Mesendoderm (in vitro differentiated cells): ENCODE data around the gene FAM184B.

ENCODE experiments used
- DNase-seq: peaks from one replicate; pipeline ENCODE4 v3.0.0; 2013
- H2AK5ac ChIP-seq: 2 replicates; pipeline ENCODE4 v1.6.1; 2013; ENCODE audit warnings: low read length, inconsistent platforms
- H2BK120ac ChIP-seq: 2 replicates; pipeline ENCODE4 v1.6.1; 2013; ENCODE audit warnings: low read depth, mild to moderate bottlenecking, low read length, moderate library complexity, mixed read lengths
- H2BK15ac ChIP-seq: replicated peaks from 2 replicates; pipeline ENCODE4 v1.6.1; 2013; ENCODE audit warnings: low read depth, mild to moderate bottlenecking, moderate library complexity
- H2BK5ac ChIP-seq: 2 replicates; pipeline ENCODE4 v1.6.1; 2013; ENCODE audit warnings: low read length, inconsistent platforms
- H3K18ac ChIP-seq: 2 replicates; pipeline ENCODE4 v1.6.1; 2013; ENCODE audit warnings: mild to moderate bottlenecking, low read length, mixed read lengths
- H3K23ac ChIP-seq: one replicate; pipeline ENCODE4 v1.6.1; 2013; ENCODE audit warnings: low read length
- H3K27ac ChIP-seq: 2 replicates; pipeline ENCODE4 v1.5.1; 2013; ENCODE audit warnings: low read depth, mild to moderate bottlenecking, inconsistent platforms, low read length, moderate library complexity
- H3K27me3 ChIP-seq: 2 replicates; pipeline ENCODE4 v1.6.1; 2013; ENCODE audit warnings: low read length, control low read depth, mild to moderate bottlenecking, inconsistent platforms; ENCODE audit not compliant: insufficient read depth, poor library complexity
- H3K36me3 ChIP-seq: 2 replicates; pipeline ENCODE4 v1.6.1; 2013; ENCODE audit warnings: low read length, inconsistent platforms; ENCODE audit not compliant: control insufficient read depth, insufficient read depth
- H3K4ac ChIP-seq: one replicate; pipeline ENCODE4 v1.6.1; 2013; ENCODE audit warnings: low read depth, mild to moderate bottlenecking, low read length, moderate library complexity
- H3K4me1 ChIP-seq: 2 replicates; pipeline ENCODE4 v1.6.1; 2013; ENCODE audit warnings: low read depth, low read length, inconsistent platforms; ENCODE audit not compliant: control insufficient read depth
- H3K4me2 ChIP-seq: 2 replicates; pipeline ENCODE4 v1.6.1; 2013; ENCODE audit warnings: low read length
- H3K4me3 ChIP-seq: 2 replicates; pipeline ENCODE4 v1.5.1; 2013; ENCODE audit warnings: mild to moderate bottlenecking, low read length
- H3K56ac ChIP-seq: one replicate; pipeline ENCODE4 v1.6.1; 2013; ENCODE audit warnings: low read length
- H3K79me1 ChIP-seq: 2 replicates; pipeline ENCODE4 v1.6.1; 2013; ENCODE audit warnings: low read length, inconsistent platforms
- H3K79me2 ChIP-seq: 2 replicates; pipeline ENCODE4 v1.6.1; 2013; ENCODE audit warnings: mild to moderate bottlenecking, low read length; ENCODE audit not compliant: control insufficient read depth, insufficient read depth
- H3K9ac ChIP-seq: 2 replicates; pipeline ENCODE4 v1.6.1; 2013; ENCODE audit warnings: low read length, inconsistent platforms
- H4K5ac ChIP-seq: one replicate; pipeline ENCODE4 v1.6.1; 2013; ENCODE audit warnings: low read length
- H4K8ac ChIP-seq: one replicate; pipeline ENCODE4 v1.6.1; 2013; ENCODE audit warnings: low read depth, mild to moderate bottlenecking, control low read depth, low read length, moderate library complexity
- WGBS: extraction: QIAGEN DNeasy Blood & Tissue Kit; methylation state at CpG from one replicate; pipeline ENCODE4 v1.1.7; 2013; ENCODE audit warnings: low lambda C conversion rate, missing lambda C conversion rate; ENCODE audit not compliant: insufficient coverage; ENCODE audit errors: extremely low coverage; 5-methylcytosine and 5-hydroxymethylcytosine counted together

The FAM184B gene

GRCh38 chr4:17623451-17624001 is 157.9 kb downstream of the FAM184B start:
- no peak for DNase-seq
- no peak overlapping the region for H3K4me3 ChIP-seq
- no peak overlapping the region for H2BK15ac ChIP-seq
- no peaks in the 10 kb centered on the region for H3K4me1 ChIP-seq
- no CpG with 5 or more reads among the region's 7 CpGs for WGBS
- H4K5ac ChIP-seq, result no peak overlapping the region
- no peak overlapping the region for H3K4me2 ChIP-seq
- H4K8ac ChIP-seq, result no peak overlapping the region
- H3K56ac ChIP-seq, result no peak overlapping the region
- H2BK120ac ChIP-seq, result no peak overlapping the region
- H3K79me1 ChIP-seq, result peaks cover 12% of the 10 kb centered on the region
- peaks cover 23% of the 10 kb centered on the region for H3K36me3 ChIP-seq
- H3K79me2 ChIP-seq, result peaks cover 10% of the 10 kb centered on the region
- H3K9ac ChIP-seq, result no peak overlapping the region
- no peak overlapping the region for H3K27ac ChIP-seq
- H3K18ac ChIP-seq, result no peak overlapping the region
- H3K27me3 ChIP-seq, result no peaks in the 10 kb centered on the region
- H2AK5ac ChIP-seq, result no peak overlapping the region
- H3K23ac ChIP-seq, result no peak overlapping the region
- no peak overlapping the region for H3K4ac ChIP-seq
- no peak overlapping the region for H2BK5ac ChIP-seq

DNA sequence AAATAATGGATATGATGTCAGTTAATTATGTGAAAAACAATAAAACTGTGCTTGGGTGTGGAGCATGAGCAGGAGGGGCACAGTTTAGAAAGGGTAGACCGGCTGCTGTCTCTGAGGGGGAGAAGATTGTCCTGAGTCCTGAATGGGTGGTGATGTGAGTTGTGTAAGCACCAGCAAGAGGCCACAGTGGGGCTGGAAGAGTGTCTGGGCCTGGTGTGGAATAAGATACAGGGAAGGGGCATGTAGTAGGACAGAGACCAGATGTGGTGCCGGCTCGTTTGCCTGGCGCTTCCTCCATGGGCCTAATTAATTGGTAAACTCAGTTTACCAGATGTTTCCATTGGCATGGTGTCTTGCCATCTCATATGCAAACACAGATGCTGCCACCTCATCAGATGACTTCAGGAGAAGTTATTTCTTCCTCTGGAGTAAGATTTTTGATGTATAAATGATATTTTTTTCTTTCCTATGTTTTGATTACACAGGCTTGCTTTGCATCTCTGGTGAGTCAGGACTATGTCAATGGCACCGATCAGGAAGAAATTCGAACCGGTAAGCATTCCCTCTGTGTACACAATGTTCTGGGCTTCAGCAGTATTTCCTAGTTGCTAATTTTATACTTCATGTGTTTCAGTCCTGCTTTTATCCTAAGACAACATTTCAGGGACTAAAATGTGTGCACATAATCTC is 161.9 kb downstream of the FAM184B start:
- Histone ChIP-seq H3K27me3 (no peaks in the 10 kb centered on the region), H2BK5ac (no peak overlapping the region), H3K4me3 (no peak overlapping the region), H3K79me1 (peaks cover 20% of the 10 kb centered on the region), H4K5ac (no peak overlapping the region), H2BK120ac (no peak overlapping the region), H3K4me1 (no peaks in the 10 kb centered on the region), H3K27ac (no peak overlapping the region), H3K4ac (no peak overlapping the region), H3K56ac (no peak overlapping the region), H3K4me2 (no peak overlapping the region), H2BK15ac (no peak overlapping the region), H2AK5ac (no peak overlapping the region), H3K23ac (no peak overlapping the region), H3K79me2 (peaks cover 43% of the 10 kb centered on the region), H3K36me3 (peaks cover 14% of the 10 kb centered on the region), H4K8ac (no peak overlapping the region), H3K9ac (no peak overlapping the region), H3K18ac (no peak overlapping the region)
- DNase-seq, result no peak
- WGBS, result no CpG with 5 or more reads among the region's 7 CpGs

DNA sequence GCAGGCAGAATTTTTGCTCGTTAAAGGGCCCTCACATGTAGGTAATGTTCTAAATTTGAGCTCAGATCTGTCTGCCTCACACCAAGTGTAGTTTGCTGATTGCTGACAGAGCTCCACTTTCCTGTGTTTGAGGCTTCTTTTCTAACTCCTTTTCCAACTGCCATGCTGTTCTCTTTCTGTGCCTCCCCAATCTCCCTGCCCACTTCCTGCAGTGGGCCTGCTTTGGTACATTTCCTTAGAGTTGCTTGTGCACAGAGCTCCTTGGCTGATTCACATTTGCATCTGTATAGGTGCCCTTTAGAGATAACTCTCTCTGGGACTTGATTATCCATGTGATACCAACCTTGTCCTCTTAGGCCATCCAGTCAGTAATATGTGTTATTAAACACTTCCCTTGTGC is 162.5 kb downstream of the FAM184B start:
- no CpG with 5 or more reads among the region's 1 CpG for WGBS
- H3K36me3 ChIP-seq, result peaks cover 14% of the 10 kb centered on the region
- no peak for DNase-seq
- H3K4me3 ChIP-seq, result no peak overlapping the region
- H2BK15ac ChIP-seq, result no peak overlapping the region
- H3K27me3 ChIP-seq, result no peaks in the 10 kb centered on the region
- no peak overlapping the region for H2AK5ac ChIP-seq
- H3K4ac ChIP-seq, result no peak overlapping the region
- no peak overlapping the region for H3K27ac ChIP-seq
- H3K79me1 ChIP-seq, result peaks cover 20% of the 10 kb centered on the region
- no peak overlapping the region for H4K8ac ChIP-seq
- H3K4me2 ChIP-seq, result no peak overlapping the region
- no peak overlapping the region for H4K5ac ChIP-seq
- H3K79me2 ChIP-seq, result peaks cover 44% of the 10 kb centered on the region
- H3K4me1 ChIP-seq, result no peaks in the 10 kb centered on the region
- no peak overlapping the region for H3K18ac ChIP-seq
- no peak overlapping the region for H2BK5ac ChIP-seq
- H3K9ac ChIP-seq, result no peak overlapping the region
- no peak overlapping the region for H3K23ac ChIP-seq
- H2BK120ac ChIP-seq, result no peak overlapping the region
- no peak overlapping the region for H3K56ac ChIP-seq

DNA sequence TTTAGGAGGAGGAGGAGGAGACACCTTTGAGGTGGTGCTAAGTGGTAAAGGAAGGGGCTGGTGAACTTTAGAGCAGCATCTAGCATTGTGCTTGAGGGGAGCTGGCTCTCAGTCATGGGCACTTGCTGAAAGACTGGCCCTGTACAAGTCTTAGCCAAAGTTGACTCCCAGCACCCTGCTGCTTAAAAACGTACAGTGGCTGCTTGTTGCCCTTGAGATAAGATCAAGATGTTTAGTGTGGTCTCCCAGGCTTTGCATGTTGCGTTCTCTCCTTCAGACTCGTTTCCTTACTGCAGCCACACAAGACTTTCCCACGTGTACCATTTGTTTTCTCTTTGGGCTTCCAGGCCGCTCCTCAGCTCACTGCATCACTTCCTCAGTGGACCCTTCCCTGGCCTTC is 165.1 kb downstream of the FAM184B start:
- DNase-seq, result no peak
- Histone ChIP-seq H3K4ac (no peak overlapping the region), H3K79me2 (peaks cover 44% of the 10 kb centered on the region), H4K8ac (no peak overlapping the region), H2BK5ac (no peak overlapping the region), H3K18ac (no peak overlapping the region), H3K56ac (no peak overlapping the region), H3K27ac (no peak overlapping the region), H2BK15ac (no peak overlapping the region), H3K79me1 (peaks cover 20% of the 10 kb centered on the region), H3K23ac (no peak overlapping the region), H2BK120ac (no peak overlapping the region), H3K4me3 (no peak overlapping the region), H4K5ac (no peak overlapping the region), H3K27me3 (no peaks in the 10 kb centered on the region), H3K9ac (no peak overlapping the region), H3K36me3 (peaks cover 4% of the 10 kb centered on the region), H2AK5ac (no peak overlapping the region), H3K4me2 (peak overlapping the region; percentile 13), H3K4me1 (no peaks in the 10 kb centered on the region)
- no CpG with 5 or more reads among the region's 5 CpGs for WGBS

- no peak within 1 kb of the TSS for H2BK5ac ChIP-seq
- WGBS, result no CpG with 5 or more reads among the region's 46 CpGs
- peak within 1 kb of the TSS; percentile 91 for H3K18ac ChIP-seq
- H3K27ac ChIP-seq, result no peak within 1 kb of the TSS
- peak; percentile 97 for DNase-seq
- H3K79me1 ChIP-seq, result peaks cover 18% of the 10 kb centered on the region
- H4K8ac ChIP-seq, result peak within 1 kb of the TSS; percentile 90
- H3K4me1 ChIP-seq, result no peaks in the 10 kb centered on the region
- H3K27me3 ChIP-seq, result no peaks in the 10 kb centered on the region
- H3K4ac ChIP-seq, result peak within 1 kb of the TSS; percentile 71
- H4K5ac ChIP-seq, result peak within 1 kb of the TSS; percentile 14
- peak within 1 kb of the TSS; percentile 92 for H3K9ac ChIP-seq
- no peak within 1 kb of the TSS for H2AK5ac ChIP-seq
- peak within 1 kb of the TSS; percentile 91 for H3K56ac ChIP-seq
- no peak within 1 kb of the TSS for H2BK15ac ChIP-seq
- H3K23ac ChIP-seq, result no peak within 1 kb of the TSS
- H3K36me3 ChIP-seq, result peaks cover 3% of the 10 kb centered on the region
- peak within 1 kb of the TSS; percentile 48 for H2BK120ac ChIP-seq
- H3K4me3 ChIP-seq, result peak within 1 kb of the TSS; percentile 95
- H3K79me2 ChIP-seq, result peaks cover 44% of the 10 kb centered on the region
- H3K4me2 ChIP-seq, result peak within 1 kb of the TSS; percentile 63
These were observed 166.8 kb downstream of the FAM184B start, which contains the start of gene MED28 for GRCh38 chr4:17614416-17615299. MED28 (plus strand) TSS chr4:17614641; CDS start chr4:17614655, 14 bp downstream.
